Neuron (in vitro differentiated cells): Measurements from ENCODE around the gene TMEM217.

ENCODE experiments used
- H2AFZ ChIP-seq: one replicate; pipeline ENCODE4 v1.6.1; 2013; ENCODE audit warnings: low read depth, mild to moderate bottlenecking, inconsistent platforms, low read length, moderate library complexity
- H3K27me3 ChIP-seq: one replicate; pipeline ENCODE4 v1.6.1; 2013; ENCODE audit warnings: low read length; ENCODE audit not compliant: insufficient read depth
- H3K36me3 ChIP-seq: one replicate; pipeline ENCODE4 v1.6.1; 2013; ENCODE audit warnings: low read length; ENCODE audit not compliant: insufficient read depth
- H3K4me1 ChIP-seq: one replicate; pipeline ENCODE4 v1.6.1; 2013; ENCODE audit warnings: low read length; ENCODE audit not compliant: insufficient read depth
- H3K4me3 ChIP-seq: 2 replicates; pipeline ENCODE4 v1.5.1; 2013; ENCODE audit warnings: mild to moderate bottlenecking, low read length, moderate library complexity
- H3K9me3 ChIP-seq: one replicate; pipeline ENCODE4 v1.6.1; 2013; ENCODE audit warnings: low read length

TMEM217 gene

DNA sequence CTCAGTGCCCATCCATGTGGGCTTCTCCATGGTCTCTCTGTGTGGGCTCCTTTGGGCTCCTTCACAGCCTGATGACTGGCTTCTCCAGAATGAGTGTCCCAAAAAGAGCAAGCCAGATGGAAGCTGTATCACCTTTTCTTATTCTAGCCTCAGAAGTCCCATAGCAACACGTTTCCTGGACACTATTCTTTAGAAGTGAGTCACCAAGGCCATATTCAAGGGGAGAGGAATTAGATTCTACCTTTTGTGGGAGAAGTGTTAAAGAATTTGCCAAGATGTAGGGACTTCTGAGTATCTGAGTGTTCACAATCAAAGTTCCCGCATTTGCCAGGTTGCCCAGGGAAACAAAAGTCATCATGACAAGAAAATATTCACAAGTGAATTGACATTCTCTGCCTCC lies 21.0 kb downstream of the TMEM217 start:
- H3K4me1 ChIP-seq: peaks cover 19% of the 10 kb centered on the region
- H3K27me3 ChIP-seq: no peaks in the 10 kb centered on the region
- H3K4me3 ChIP-seq: no peak overlapping the region
- peak overlapping the region; percentile 50 for H2AFZ ChIP-seq
- H3K9me3 ChIP-seq: no peaks in the 10 kb centered on the region
- no peaks in the 10 kb centered on the region for H3K36me3 ChIP-seq

DNA sequence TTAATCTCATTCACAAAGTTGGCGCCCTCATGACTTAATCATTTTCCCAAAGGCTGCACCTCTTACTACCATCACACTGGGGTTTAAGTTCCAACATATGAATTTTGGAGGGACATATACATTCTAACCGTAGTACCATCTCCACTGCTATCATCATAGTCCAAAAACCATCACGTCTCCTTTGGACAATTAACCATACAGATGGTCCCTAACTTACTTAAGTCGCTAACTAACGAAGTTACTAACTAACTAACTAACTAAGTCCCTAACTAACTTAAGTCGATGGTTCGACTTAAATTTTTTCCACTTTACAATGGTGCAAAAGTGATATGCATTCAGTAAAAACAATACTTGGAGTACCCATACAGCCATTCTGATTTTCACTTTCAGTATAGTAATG lies 24.4 kb downstream of the TMEM217 start:
- no peaks in the 10 kb centered on the region for H3K36me3 ChIP-seq
- peaks cover 19% of the 10 kb centered on the region for H3K4me1 ChIP-seq
- H2AFZ ChIP-seq: no peak overlapping the region
- H3K27me3 ChIP-seq: no peaks in the 10 kb centered on the region
- no peaks in the 10 kb centered on the region for H3K9me3 ChIP-seq
- no peak overlapping the region for H3K4me3 ChIP-seq

DNA sequence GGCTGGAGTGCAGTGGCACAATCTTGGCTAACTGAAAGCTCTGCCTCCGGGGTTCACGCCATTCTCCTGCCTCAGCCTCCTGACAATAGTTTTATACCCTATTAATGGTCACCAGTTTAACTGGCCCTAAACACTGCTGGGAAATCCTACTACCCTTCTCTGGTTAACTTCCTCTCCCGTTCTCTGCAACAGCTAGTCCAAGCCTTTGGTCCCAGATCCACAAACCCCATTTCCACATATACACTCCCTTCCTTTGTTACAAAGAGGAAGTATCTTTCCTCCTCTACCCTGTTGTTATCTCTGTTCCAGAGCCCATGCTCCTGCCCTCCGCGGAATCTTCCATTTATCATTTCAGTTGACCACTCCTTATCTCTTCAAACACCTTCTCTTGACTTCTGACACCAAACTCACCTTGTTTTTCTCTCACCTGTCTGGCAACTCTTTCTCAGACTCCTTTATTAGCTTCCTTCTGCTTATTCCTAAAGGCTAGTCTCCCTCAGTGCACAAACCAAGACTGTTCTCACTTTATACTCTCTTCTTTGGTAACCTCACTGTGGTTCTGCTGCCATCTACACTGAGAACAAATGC lies 25.4 kb downstream of the TMEM217 start:
- Histone ChIP-seq H3K4me1 (peaks cover 15% of the 10 kb centered on the region), H3K36me3 (no peaks in the 10 kb centered on the region), H3K4me3 (no peak overlapping the region), H3K9me3 (no peaks in the 10 kb centered on the region), H2AFZ (no peak overlapping the region), H3K27me3 (no peaks in the 10 kb centered on the region)

DNA sequence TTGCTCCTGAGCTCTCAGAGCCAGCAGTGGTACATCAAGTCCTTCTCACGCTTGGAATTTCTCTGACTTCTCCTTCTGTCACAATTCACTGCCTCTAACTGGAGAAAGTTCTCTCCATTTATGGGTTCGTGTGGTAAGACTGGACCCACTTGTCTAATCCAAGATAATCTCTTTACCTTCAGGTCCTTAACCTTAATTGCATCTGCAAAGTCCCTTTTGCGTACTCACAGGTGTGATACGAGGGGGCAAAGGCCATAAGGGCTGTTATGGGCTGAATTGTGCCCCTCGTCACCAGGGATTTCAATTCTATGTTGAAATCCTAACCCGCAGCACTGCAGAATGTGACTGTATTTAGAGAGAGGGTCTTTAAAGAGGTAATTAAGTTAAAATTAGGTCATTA lies 27.8 kb downstream of the TMEM217 start:
- H3K4me1 ChIP-seq: no peaks in the 10 kb centered on the region
- H2AFZ ChIP-seq: no peak overlapping the region
- no peak overlapping the region for H3K4me3 ChIP-seq
- no peaks in the 10 kb centered on the region for H3K9me3 ChIP-seq
- no peaks in the 10 kb centered on the region for H3K27me3 ChIP-seq
- H3K36me3 ChIP-seq: no peaks in the 10 kb centered on the region

DNA sequence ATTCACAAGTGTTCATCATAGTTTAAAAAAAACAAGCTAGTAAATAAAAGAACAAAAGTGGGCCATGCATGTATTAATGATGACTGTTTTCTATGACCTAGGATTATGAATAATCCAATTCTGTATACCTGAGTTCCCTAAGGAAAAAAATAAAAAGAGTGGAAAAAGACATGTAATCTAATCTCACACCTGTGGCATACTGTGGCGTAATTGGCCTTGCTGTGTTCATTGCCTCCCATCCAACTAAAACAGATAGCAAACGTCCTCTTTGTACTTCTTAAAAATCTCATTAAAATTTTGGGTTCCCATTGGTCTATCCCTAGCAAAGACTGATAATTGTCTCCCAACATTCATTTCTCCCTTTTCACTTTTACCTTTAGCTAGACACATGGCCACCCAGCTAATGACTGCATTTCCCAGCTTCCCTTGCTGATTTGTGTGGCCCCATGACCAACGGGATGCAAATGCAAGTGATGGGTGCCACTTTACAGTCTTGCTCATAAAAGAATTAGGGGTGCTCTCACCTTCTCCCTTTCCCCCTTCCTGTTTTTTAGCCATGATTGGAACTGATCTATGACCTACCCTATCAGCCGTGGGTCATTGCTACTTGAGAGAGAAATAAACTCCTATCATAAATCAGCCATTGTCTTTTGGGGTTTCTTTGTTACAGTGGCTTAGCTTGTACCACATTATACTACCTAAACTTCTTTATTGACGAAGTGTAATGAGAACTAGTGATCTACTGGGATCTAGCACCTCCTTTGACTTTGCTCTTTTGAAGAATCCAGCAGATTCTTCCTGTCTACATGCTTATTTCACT lies 32.4 kb downstream of the TMEM217 start:
- Histone ChIP-seq H3K9me3 (no peaks in the 10 kb centered on the region), H3K36me3 (no peaks in the 10 kb centered on the region), H2AFZ (no peak overlapping the region), H3K27me3 (no peaks in the 10 kb centered on the region), H3K4me1 (no peaks in the 10 kb centered on the region), H3K4me3 (no peak overlapping the region)

DNA sequence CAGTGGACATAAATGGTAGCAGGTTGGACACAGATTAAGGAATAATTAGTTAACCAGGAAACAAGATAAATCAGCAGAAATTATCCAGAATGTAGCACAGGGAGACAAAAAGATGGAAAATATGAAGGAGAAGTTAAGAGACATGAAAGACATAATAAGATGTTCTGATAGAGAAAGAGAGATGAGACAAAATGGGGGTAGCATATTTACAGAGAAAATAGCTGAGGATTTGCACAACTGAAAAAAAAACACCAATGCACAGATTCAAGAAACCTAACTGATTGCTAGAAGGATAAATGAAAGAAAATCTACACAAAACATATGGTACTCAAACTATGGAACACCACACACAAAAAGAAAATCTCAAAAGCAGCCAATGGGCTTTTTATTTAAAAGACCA lies 35.0 kb downstream of the TMEM217 start:
- Histone ChIP-seq H2AFZ (peak overlapping the region; percentile 60), H3K4me3 (peak overlapping the region; percentile 40), H3K27me3 (no peaks in the 10 kb centered on the region), H3K9me3 (no peaks in the 10 kb centered on the region), H3K4me1 (no peaks in the 10 kb centered on the region), H3K36me3 (no peaks in the 10 kb centered on the region)

DNA sequence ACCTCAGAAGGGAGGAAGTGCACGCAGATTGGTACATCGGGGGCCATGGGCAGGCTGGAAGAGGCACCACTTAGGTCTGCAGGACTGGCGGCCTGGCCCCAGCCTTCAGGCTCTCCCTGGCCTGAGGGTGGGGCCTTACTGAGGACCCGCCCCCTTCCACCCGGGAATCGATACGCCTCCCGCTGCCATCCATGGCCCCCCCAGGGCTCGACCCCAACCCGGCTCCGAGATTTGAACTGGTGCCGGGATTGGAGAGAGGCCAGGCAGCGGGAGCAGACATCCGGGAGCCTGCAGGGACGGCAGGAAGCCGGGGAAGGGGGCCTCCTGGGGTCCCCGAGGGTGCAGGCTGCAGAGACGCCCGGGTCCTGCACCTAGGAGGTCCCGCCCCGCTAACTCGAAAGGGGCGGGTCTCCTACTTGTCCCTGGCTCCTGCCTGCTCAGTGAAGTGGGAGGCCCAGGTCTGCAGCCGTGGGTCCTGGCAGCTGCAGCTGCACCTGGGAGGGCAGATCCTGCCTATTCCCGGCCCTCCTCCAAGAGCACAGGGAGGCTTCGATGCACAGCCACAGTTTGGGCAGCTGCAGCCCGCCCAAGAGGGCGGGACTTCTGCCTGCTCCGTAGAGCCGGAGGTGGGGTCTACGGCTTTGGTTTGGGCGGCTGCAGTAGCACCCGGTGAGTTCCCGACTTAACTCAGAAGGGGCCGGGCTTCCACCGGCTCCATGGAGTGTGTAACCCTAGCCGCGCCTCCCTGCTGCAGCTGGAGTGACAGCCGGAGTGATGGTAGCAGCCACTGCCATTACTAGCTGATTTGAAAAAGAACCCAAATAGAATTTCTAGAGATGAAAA lies 35.6 kb downstream of the TMEM217 start:
- no peaks in the 10 kb centered on the region for H3K36me3 ChIP-seq
- no peaks in the 10 kb centered on the region for H3K4me1 ChIP-seq
- H3K4me3 ChIP-seq: peak overlapping the region; percentile 40
- H2AFZ ChIP-seq: peak overlapping the region; percentile 60
- no peaks in the 10 kb centered on the region for H3K9me3 ChIP-seq
- no peaks in the 10 kb centered on the region for H3K27me3 ChIP-seq

DNA sequence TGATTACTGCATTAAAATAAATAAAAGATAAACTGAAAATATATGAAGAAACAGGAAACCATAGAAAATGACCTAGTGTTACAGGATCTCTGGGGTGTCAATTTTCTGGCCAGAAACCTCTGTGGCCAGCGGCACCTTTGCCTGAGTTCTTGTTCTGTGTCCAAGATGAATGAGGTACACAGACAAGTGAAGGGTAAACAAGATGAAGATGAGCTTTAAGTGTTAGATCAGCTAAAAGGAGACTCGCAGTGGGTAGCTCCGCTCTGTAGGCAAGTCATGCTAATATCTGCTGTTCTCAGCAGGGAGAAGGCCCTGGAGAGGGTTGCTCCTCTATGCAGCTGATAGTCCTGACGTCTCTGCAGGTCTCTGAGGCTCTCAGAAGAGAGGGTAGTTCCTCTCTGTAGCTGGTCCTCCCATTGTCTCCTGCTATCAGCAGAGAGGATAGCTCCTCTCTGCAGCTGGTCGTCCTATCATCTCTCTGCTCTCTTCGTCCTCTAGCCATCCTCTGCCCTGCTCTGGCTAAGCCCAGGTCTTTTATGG lies 36.3 kb downstream of the TMEM217 start:
- Histone ChIP-seq H3K9me3 (no peaks in the 10 kb centered on the region), H3K27me3 (no peaks in the 10 kb centered on the region), H3K4me3 (peak overlapping the region; percentile 40), H3K4me1 (no peaks in the 10 kb centered on the region), H3K36me3 (no peaks in the 10 kb centered on the region), H2AFZ (peak overlapping the region; percentile 60)

DNA sequence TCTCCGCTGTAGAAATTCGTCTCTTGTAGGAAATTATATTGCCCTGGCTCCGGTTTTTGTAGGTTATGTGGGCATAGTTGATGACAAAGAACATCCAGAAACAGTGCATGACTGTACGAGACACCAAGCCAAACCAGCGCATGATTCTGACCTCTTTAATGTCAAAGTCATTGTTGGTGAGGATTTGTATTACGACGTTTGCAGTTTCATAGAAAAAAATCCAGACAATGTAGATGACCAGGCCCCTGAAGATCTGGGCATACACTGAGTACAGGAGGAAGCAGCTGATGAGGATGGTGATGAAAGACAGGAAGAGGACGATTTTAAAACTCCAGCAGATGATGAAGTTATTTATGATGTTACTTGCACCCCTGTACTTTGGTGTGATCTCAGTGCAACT lies 39.4 kb downstream of the TMEM217 start:
- Histone ChIP-seq H2AFZ (no peak overlapping the region), H3K27me3 (no peaks in the 10 kb centered on the region), H3K4me1 (no peaks in the 10 kb centered on the region), H3K9me3 (no peaks in the 10 kb centered on the region), H3K4me3 (no peak overlapping the region), H3K36me3 (no peaks in the 10 kb centered on the region)

DNA sequence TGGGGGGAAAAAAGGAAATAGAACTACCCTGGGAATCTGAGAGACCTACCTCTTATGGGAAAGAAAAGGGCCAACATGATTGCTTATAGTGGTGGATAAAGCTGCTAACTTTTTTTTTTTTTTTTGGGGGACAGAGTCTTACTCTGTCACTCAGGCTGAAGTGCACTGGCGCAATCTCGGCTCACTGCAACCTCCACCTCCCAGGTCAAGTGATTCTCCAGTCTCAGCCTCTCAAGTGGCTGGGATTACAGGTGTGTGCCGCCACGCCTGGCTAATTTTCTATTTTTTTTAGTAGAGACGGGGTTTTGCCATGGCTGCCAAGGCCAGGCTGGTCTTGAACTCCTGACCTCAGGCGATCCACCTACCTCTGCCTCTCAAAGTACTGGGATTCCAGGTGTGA lies 39.9 kb downstream of the TMEM217 start:
- Histone ChIP-seq H3K36me3 (no peaks in the 10 kb centered on the region), H3K9me3 (no peaks in the 10 kb centered on the region), H2AFZ (no peak overlapping the region), H3K27me3 (no peaks in the 10 kb centered on the region), H3K4me3 (no peak overlapping the region), H3K4me1 (no peaks in the 10 kb centered on the region)

DNA sequence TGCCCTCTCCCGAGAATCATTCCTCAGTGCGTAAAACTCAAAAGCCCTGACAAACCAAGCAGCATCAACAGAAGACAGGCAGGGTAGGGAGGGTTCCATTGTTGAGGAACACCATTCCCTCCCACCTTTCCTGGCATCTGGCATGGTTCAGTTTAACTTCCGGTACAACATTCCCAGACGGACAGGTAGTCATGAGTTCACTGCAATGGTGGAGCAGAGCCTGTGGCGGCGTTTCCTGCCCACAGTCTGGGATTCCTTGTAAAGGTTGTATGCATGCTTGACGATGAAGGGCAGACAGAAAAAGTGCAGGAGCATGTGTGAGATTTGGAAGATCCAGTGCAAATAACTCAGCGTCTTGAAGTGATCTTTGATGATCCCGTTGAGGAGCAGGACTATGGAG lies 45.7 kb downstream of the TMEM217 start:
- Histone ChIP-seq H3K4me3 (no peak overlapping the region), H3K36me3 (no peaks in the 10 kb centered on the region), H3K9me3 (no peaks in the 10 kb centered on the region), H3K4me1 (no peaks in the 10 kb centered on the region), H2AFZ (no peak overlapping the region), H3K27me3 (no peaks in the 10 kb centered on the region)

DNA sequence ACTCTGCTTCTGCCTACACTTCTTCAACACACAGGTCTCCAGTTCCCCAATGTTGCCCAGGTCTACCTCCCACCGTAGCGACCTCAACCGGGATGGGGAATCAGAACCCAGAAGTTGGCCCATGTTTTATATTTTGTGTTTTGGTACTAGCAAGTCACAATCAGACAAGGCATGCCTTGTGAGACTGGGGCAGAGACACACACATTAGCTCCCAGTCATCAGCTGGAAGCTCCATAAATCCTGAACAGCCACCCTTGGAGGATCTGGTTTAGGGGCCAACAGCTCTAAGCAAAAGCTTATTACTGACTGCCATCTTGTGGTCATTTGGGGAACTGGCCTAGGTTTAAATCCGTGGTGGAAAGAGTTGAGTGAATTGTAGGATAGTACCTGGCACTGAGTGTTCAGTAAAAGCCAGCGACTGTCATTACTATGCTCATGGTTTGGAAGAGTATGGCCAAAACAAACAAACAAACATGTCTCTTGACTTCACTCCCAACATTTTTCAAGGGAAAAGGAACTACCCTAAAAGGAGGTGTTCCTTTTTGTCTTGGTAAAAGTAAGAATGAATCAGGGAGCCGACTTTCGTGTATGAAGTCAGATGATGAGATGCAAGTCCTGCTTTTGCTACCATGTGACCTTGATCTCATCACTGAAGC lies 47.5 kb downstream of the TMEM217 start:
- no peaks in the 10 kb centered on the region for H3K4me1 ChIP-seq
- H3K36me3 ChIP-seq: no peaks in the 10 kb centered on the region
- no peaks in the 10 kb centered on the region for H3K27me3 ChIP-seq
- H3K4me3 ChIP-seq: no peak overlapping the region
- H2AFZ ChIP-seq: no peak overlapping the region
- H3K9me3 ChIP-seq: no peaks in the 10 kb centered on the region
